A549 (cell line): ENCODE data around the gene FAM120B.

ENCODE experiments used
- EP300 ChIP-seq, 2 experiments: fragments of >200 bp; sonication (Bioruptor Twin); formaldehyde crosslinking; IDR thresholded peaks; 2 replicates in 1 of 2; 3 replicates in 1 of 2; pipeline ENCODE4 v1.6.1; 2016 to 2017
- POLR2AphosphoS2 ChIP-seq: conservative IDR thresholded peaks from 2 replicates; pipeline ENCODE4 v1.6.1; 2012; ENCODE audit warnings: low read length, improper control_type of control experiment, inconsistent platforms
- TF ChIP-seq, protein P1 (sequence below): fragments of >200 bp; sonication (Bioruptor Twin); formaldehyde crosslinking; IDR thresholded peaks from 3 replicates; pipeline ENCODE4 v1.5.1; 2016
- TF ChIP-seq, protein P2 (sequence below): fragments of 450-650 bp; IDR thresholded peaks from 2 replicates; pipeline ENCODE4 v1.6.1; 2014; ENCODE audit warnings: antibody characterized with exemption

DNA sequence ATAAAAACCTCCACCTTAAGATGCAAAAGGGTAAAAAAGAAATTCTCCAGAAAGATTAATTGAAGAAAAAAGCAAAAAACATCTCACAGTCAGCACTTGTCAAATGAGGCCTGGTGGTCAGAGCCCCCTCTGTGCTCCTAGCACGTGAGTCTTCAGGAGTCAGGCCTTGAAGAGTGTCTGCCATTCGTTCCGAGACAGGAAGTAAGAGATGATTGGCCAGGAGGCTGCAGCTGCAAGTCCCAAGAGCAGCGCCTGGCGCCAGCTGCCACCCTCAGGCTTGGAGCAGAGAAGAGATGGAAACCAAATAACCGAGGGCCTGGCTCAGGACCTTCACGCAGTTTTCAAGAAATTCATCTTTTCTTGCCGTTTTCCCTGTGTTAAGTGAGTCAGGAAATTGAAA, 65.0 kb downstream of the FAM120B start:
- TF ChIP-seq EP300 (IDR thresholded peaks at IDR 0.05) = no peak
- TF ChIP-seq POLR2AphosphoS2 = no peak
- TF ChIP-seq, protein P1, sequence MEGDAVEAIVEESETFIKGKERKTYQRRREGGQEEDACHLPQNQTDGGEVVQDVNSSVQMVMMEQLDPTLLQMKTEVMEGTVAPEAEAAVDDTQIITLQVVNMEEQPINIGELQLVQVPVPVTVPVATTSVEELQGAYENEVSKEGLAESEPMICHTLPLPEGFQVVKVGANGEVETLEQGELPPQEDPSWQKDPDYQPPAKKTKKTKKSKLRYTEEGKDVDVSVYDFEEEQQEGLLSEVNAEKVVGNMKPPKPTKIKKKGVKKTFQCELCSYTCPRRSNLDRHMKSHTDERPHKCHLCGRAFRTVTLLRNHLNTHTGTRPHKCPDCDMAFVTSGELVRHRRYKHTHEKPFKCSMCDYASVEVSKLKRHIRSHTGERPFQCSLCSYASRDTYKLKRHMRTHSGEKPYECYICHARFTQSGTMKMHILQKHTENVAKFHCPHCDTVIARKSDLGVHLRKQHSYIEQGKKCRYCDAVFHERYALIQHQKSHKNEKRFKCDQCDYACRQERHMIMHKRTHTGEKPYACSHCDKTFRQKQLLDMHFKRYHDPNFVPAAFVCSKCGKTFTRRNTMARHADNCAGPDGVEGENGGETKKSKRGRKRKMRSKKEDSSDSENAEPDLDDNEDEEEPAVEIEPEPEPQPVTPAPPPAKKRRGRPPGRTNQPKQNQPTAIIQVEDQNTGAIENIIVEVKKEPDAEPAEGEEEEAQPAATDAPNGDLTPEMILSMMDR = no peak
- TF ChIP-seq, protein P2, sequence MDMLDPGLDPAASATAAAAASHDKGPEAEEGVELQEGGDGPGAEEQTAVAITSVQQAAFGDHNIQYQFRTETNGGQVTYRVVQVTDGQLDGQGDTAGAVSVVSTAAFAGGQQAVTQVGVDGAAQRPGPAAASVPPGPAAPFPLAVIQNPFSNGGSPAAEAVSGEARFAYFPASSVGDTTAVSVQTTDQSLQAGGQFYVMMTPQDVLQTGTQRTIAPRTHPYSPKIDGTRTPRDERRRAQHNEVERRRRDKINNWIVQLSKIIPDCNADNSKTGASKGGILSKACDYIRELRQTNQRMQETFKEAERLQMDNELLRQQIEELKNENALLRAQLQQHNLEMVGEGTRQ = no peak
